ENCODE measurements around the gene DLK2. TPM values are rescaled to one million over a fixed set of nuclear protein-coding genes. Genes with fewer than 3 reads are reported as not detected.
A peak's percentile ranks its signal among the peaks of the same experiment; 100 is the strongest.
"Not testable (repeated sequence)": the region's sequence is repeated elsewhere in the genome, so short reads cannot be mapped to it uniquely, and the experiment has no call there.

DLK2 gene, protein sequence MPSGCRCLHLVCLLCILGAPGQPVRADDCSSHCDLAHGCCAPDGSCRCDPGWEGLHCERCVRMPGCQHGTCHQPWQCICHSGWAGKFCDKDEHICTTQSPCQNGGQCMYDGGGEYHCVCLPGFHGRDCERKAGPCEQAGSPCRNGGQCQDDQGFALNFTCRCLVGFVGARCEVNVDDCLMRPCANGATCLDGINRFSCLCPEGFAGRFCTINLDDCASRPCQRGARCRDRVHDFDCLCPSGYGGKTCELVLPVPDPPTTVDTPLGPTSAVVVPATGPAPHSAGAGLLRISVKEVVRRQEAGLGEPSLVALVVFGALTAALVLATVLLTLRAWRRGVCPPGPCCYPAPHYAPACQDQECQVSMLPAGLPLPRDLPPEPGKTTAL
- 4.1 and 8.2 TPM in 2 replicates for total RNA-seq

DNA sequence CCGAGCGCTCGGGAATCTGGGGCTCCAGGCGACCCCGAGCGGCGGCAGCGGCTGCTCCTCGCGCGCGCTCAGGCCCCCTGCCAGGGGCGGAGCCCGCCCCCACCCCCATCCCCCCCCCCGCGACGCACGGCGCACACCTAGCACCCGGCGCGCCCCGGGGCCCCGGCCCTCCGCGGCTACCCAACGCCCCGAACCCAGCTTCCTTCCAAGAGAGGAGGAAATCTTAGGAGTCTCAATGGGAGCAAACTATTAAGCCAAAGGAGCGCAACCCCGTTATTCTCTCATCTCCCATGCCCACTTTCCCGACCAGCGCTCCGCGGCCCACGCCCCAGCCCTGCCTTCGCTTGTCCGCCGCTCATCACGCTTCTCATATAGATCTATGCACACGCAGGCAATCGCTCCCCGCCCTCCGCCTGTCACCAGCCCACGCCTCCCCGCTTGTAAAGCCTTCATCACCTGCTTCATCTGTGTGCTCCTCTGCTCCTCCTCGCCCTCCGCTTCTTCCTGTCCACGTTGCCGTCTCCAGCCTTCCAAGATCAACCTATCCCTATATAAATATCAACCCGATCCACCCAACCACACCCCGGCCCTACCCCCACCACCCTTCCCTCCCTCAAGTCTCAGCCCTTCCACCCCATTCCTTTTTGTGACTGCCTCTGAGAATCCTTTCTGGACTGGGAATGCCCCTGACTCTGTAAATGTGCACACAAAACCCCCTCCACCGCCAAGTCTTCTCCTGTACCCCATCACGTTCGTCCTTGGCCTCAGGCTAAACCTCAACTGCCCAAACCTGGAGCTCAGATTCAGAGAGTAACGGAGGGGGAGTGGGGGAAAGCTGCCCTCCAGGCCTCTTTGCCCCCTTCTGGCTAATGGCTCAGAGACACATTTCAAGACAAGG lies at the start of gene DLK2:
Gene DLK2, minus strand, starts transcription at position 18 of the 898 bp plus-strand sequence. CDS start 723 bp downstream, outside the sequence.
- DNase-seq (ENCODE audit: low read depth) (peak; percentile 46), FAIRE-seq (no peak)
- no peak for TF ChIP-seq CTCF (IDR thresholded peaks at IDR 0.05; ENCODE audit: insufficient read depth, low read length, severe bottlenecking)
- H3K4me3 ChIP-seq (ENCODE audit: low read depth, low read length), result peak within 1 kb of the TSS; percentile 52
- no peaks in the 10 kb centered on the region for H3K27me3 ChIP-seq (ENCODE audit: control insufficient read depth, insufficient read depth, low read length)
- peaks cover 2% of the 10 kb centered on the region for H3K36me3 ChIP-seq (ENCODE audit: control insufficient read depth, insufficient read depth, low read length)

DNA sequence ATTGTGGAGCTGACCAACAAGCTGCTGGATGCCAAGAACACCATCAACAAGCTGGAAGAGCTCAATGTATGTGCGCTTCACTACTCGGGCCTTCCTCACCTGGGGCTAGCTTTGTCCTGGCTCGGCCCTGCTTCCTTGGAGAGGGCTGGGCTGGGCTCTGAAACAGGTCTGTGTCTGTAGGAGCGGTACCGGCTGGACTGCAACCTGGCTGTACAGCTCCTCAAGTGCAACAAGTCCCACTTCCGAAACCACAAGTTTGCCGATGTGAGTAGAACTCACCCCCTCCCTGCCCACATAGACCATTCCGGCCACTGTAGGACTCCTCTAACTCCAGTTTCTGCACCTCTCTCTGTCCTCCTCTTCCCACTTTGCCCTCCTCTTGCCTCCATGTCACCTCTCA lies 48.1 kb upstream of the DLK2 start:
- DNase-seq (ENCODE audit: low read depth), result no peak
- Histone ChIP-seq H3K27me3 (ENCODE audit: control insufficient read depth, insufficient read depth, low read length) (no peaks in the 10 kb centered on the region), H3K36me3 (ENCODE audit: control insufficient read depth, insufficient read depth, low read length) (peaks cover 36% of the 10 kb centered on the region), H3K4me3 (ENCODE audit: low read depth, low read length) (no peak overlapping the region)
- no peak for FAIRE-seq
- no peak for TF ChIP-seq CTCF (IDR thresholded peaks at IDR 0.05; ENCODE audit: insufficient read depth, low read length, severe bottlenecking)

GRCh38 chr6:43502666-43503065 lies 47.3 kb upstream of the DLK2 start:
- peaks cover 38% of the 10 kb centered on the region for H3K36me3 ChIP-seq (ENCODE audit: control insufficient read depth, insufficient read depth, low read length)
- FAIRE-seq, result peak; percentile 85
- no peak overlapping the region for H3K4me3 ChIP-seq (ENCODE audit: low read depth, low read length)
- no peak for TF ChIP-seq CTCF (IDR thresholded peaks at IDR 0.05; ENCODE audit: insufficient read depth, low read length, severe bottlenecking)
- no peaks in the 10 kb centered on the region for H3K27me3 ChIP-seq (ENCODE audit: control insufficient read depth, insufficient read depth, low read length)
- no peak for DNase-seq (ENCODE audit: low read depth)

GRCh38 chr6:43500921-43501320 lies 45.6 kb upstream of the DLK2 start:
- Histone ChIP-seq H3K4me3 (ENCODE audit: low read depth, low read length) (no peak overlapping the region), H3K27me3 (ENCODE audit: control insufficient read depth, insufficient read depth, low read length) (no peaks in the 10 kb centered on the region), H3K36me3 (ENCODE audit: control insufficient read depth, insufficient read depth, low read length) (peaks cover 39% of the 10 kb centered on the region)
- DNase-seq (ENCODE audit: low read depth) (no peak), FAIRE-seq (no peak)
- no peak for TF ChIP-seq CTCF (IDR thresholded peaks at IDR 0.05; ENCODE audit: insufficient read depth, low read length, severe bottlenecking)

DNA sequence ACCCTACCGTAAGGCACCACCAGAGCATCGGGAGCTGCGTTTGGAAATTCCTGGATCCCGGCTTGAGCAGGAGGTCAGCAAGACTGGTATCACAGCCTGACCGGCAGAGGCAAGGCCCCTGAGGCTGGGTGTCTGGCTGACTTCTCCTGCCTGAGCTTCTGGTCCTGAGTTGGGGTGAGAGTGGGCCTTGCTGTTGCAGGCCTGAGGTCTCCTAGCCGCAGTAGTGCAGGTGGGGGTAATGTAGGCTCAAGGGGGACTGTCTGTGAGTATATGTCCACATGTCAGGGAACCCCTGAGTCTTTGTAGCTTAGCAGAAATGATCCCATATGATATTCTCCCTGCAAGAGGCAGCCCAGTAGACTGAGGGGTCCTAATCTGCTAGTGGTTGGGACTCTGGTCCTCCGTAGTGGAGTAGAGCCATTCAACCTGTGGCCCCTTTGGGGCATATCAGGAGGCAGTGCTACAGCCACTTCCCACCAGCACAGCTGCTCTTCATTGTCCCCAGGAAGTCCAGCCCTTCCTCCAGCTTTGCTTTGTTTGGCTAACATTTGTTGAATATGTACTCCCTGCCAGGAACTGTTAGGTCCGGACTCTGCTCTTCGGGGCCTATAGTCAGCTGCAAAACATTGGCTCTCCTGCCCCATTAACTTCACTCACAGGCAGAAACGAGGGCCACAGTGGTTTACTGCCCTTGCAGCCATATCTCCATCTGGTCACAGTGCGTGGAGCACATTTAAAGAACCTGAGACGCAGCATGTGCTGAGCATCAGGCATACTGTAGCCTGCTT lies 43.9 kb upstream of the DLK2 start:
- H3K4me3 ChIP-seq (ENCODE audit: low read depth, low read length), result no peak overlapping the region
- no peak for TF ChIP-seq CTCF (IDR thresholded peaks at IDR 0.05; ENCODE audit: insufficient read depth, low read length, severe bottlenecking)
- FAIRE-seq (no peak), DNase-seq (ENCODE audit: low read depth) (no peak)
- no peaks in the 10 kb centered on the region for H3K27me3 ChIP-seq (ENCODE audit: control insufficient read depth, insufficient read depth, low read length)
- H3K36me3 ChIP-seq (ENCODE audit: control insufficient read depth, insufficient read depth, low read length), result peaks cover 34% of the 10 kb centered on the region

DNA sequence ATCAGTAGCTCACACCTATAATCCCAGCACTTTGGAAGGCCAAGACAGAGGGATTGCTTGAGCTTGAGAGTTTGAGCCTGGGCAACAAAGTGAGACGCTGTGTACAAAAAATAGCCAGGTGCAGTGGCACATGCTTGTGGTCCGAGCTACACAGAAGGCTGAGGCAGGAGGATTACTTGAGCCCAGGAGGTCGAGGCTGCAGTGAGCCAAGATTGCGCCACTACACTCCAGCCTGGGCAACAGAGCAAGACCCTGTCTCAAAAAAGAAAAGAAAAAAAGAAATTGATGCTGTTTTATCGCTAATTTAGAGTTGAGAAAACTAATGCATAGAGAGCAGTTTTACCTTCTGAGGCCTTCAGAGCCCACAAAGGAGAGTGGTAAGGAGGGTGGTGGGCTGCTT lies 42.9 kb upstream of the DLK2 start:
- not testable (repeated sequence) for DNase-seq (ENCODE audit: low read depth); FAIRE-seq; H3K4me3 ChIP-seq (ENCODE audit: low read depth, low read length); H3K27me3 ChIP-seq (ENCODE audit: control insufficient read depth, insufficient read depth, low read length)
- peaks cover 31% of the 10 kb centered on the region for H3K36me3 ChIP-seq (ENCODE audit: control insufficient read depth, insufficient read depth, low read length)
